GM21447 (cell line): ENCODE data around the gene IKZF1.

Source experiments
- ATAC-seq: cut with Tn5 transposase; IDR thresholded peaks from one replicate; pipeline ENCODE4 v1.9.1; 2021; ENCODE audit not compliant: unreplicated experiment

Gene IKZF1

GRCh38 chr7:50436133-50436806, 131.8 kb downstream of the IKZF1 start:
- no peak for ATAC-seq

GRCh38 chr7:50446542-50446960, 142.0 kb downstream of the IKZF1 start:
- peak; percentile 30 for ATAC-seq

DNA sequence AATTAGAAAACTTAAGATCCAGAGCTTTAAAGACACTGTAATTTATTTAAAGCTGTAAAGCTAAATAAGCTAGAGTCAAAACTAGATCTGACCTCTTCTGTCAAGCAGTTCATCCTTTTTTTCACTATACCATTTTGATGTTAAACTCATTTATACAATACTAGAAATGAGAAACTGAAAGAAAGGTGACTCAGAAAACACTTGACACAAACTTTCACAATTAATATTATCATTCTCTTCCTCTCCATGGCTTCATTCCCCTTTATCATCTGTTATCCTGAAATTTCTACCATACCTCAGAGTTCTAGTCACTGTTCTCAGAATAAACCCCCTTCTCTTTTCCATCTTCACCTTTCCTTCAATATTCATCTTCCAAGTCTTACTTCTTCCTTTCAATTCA, 144.3 kb downstream of the IKZF1 start:
- peak; percentile 33 for ATAC-seq

- peak; percentile 1 for ATAC-seq
Observed at GRCh38 chr7:50449501-50449880, 145.0 kb downstream of the IKZF1 start.

DNA sequence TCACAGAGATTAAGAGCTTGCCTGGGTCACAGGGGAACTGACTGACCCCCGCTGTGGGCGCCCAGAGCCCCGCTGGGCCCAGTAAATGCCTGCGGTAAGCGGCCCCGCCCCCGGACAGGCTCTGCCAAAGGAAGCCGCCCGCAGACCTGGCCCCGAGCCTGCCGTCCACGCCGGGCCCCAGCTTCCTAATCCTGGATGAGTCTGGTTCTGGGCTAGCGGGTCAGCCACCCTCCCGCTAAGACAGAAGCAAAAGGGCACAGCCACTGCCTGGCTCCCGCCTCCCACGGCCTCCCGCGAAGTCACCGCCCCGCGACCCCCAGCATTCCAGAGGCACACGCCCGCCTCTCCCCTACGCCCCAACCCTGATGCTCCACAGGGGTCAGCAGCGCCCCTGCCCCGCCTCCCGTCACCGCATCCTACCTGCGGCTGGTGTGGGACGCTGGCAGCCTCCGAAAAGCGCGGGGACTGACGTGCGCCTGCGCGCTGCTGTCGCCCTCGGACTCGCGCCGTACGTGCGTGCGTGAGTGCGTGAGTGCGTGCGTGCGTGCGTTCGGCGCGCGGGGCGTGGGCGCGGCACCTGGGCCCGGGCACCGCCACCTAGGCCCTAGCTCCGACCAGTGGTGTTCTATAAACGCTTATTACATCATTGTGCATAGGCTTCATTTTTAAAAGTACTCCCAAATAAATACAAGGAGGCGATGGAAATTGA, 145.5 kb downstream of the IKZF1 start, which contains the start of gene FIGNL1:
Gene FIGNL1 (minus strand): TSS at position 470 of the 709 bp plus-strand sequence. CDS start 3,063 bp downstream, outside the sequence.
- ATAC-seq: peak; percentile 76

DNA sequence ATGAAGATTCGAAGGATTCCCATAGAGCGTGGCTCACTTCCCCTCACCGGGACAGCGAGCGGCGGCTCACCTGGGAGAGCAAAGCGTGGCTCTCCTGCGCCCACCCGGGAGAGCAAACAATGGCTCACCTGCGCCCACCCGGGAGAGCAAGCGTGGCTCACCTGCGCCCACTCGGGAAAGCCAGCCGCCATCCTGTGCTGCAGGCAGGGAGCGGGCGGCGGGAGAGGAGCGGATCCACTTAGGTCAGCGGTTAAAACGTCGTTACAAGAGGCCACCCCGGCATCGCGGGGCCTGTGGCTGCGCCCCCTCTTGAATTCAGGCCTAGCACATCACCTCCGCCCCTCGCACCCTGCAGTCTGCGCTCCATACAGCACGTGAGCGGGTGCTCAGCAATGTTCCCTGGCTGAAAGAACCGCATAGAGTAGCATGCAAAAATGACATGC, 146.1 kb downstream of the IKZF1 start:
- peak; percentile 13 for ATAC-seq
